ENCODE measurements around the gene EFR3B.
A peak's percentile ranks its signal among the peaks of the same experiment; 100 is the strongest.

The EFR3B gene

GRCh38 chr2:25187729-25188350, 146.0 kb downstream of the EFR3B start:
- no peak for DNase-seq (ENCODE audit: low spot score)

GRCh38 chr2:25188405-25188804, 146.5 kb downstream of the EFR3B start:
- no peak for DNase-seq (ENCODE audit: low spot score)

GRCh38 chr2:25190536-25190935, 148.7 kb downstream of the EFR3B start:
- DNase-seq (ENCODE audit: low spot score) = no peak

GRCh38 chr2:25194576-25195122, 152.8 kb downstream of the EFR3B start:
- DNase-seq (ENCODE audit: low spot score) = no peak

- peak; percentile 58 for DNase-seq (ENCODE audit: low spot score)
Observed at GRCh38 chr2:25197336-25198208, 155.7 kb downstream of the EFR3B start.

- peak; percentile 63 for DNase-seq (ENCODE audit: low spot score)
Observed at GRCh38 chr2:25198209-25198525, 156.3 kb downstream of the EFR3B start.

DNA sequence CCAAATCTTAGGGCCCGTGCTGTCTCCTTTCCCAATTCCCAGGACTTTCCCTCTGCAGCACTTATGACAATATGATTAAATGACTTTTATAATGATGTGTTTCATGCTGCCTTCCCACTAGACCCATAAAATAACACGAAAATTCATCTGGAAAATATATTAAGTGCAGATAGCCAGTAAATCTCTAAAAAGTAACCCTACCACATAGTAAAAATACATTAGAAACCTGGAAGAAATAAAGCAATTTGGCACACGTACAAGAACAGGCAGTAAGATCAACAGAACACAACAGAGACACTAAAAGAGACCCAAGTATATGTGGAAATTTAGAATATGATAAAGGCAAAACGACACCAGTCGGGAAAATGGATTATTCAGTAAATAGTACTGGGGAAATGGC, 156.7 kb downstream of the EFR3B start:
- no peak for DNase-seq (ENCODE audit: low spot score)

GRCh38 chr2:25201265-25201664, 159.4 kb downstream of the EFR3B start:
- no peak for DNase-seq (ENCODE audit: low spot score)

GRCh38 chr2:25201794-25202193, 159.9 kb downstream of the EFR3B start:
- no peak for DNase-seq (ENCODE audit: low spot score)

- no peak for DNase-seq (ENCODE audit: low spot score)
Observed at GRCh38 chr2:25202275-25202674, 160.4 kb downstream of the EFR3B start.

DNA sequence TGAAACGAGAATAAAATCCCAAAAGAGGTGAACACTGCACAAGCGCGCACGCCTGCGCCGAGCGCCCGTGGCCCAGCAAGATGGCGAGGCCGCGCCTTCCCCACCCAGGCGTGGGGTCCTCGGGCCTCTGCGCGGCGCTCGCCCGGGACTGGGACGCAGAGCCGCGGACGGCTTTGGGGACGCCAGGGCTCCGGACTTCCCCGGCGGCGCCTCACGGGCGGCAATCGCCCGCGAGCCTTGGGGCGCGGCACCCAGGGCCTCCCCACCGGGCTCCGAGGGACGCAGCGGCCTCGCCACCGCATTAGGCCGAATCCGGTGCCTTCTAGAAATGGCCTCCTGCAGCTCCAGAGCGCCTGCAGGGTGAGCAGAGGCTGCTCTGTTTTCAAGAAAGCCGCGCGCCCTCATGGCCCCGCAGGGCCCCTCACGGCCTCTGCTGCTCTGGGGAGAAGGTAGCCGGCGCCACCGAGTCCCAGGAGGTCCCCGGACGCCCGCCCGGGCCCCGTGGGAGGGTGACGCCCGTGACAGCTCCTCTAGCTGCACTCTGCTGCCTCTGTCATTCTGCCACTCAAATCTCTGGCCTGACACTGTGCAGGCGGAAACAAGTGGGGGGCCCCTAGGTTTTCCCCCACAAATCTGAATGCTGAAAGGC, 162.4 kb downstream of the EFR3B start:
- no peak for DNase-seq (ENCODE audit: low spot score)

DNA sequence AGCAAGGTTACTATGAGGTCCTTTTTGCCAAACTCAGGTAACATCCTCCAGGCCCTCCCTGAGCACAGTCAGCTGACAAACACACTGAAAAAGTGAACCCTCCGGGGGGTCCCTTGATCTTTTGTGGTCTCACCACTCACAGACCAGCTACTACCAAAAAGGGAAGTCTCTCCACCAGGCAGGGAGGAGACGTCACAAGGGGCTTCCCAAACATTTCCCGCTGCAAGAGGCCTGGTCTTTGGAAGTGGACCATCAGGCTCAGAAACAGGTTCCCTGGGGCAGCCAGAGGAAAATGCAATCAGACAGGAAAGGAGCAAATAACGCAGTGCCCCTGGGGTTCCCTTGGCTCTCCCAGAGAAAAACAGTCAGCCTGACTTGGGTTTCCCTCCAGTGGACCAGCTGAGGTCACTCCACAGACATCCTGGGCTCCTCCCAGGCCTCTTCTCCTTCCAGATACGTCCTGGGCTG, 165.2 kb downstream of the EFR3B start:
- DNase-seq (ENCODE audit: low spot score) = no peak
